ENCODE data around the gene EFCAB6.

- TF ChIP-seq CTCF (IDR thresholded peaks at IDR 0.05) = no peak
- TF ChIP-seq POLR2A (IDR thresholded peaks at IDR 0.05) = no peak
Observed at GRCh38 chr22:43630451-43630850, 181.7 kb downstream of the EFCAB6 start.

Data from adrenal gland (tissue), 5 donors.